Ishikawa (cell line): Measurements from ENCODE around the gene ZNF22.

Source experiments
- CEBPB ChIP-seq: IDR thresholded peaks from 2 replicates; pipeline ENCODE4 v1.6.1; 2012
- CREB1 ChIP-seq: IDR thresholded peaks from 2 replicates; pipeline ENCODE4 v1.6.1; 2012; ENCODE audit warnings: low read depth
- EGR1 ChIP-seq: IDR thresholded peaks from 2 replicates; pipeline ENCODE4 v1.6.1; 2012
- EP300 ChIP-seq: IDR thresholded peaks from 2 replicates; pipeline ENCODE4 v1.6.1; 2012; ENCODE audit warnings: borderline replicate concordance
- FOXM1 ChIP-seq: IDR thresholded peaks from 2 replicates; pipeline ENCODE4 v1.6.1; 2012; ENCODE audit warnings: low read depth, borderline replicate concordance
- MAX ChIP-seq: IDR thresholded peaks from 2 replicates; pipeline ENCODE4 v1.6.1; 2012
- NFIC ChIP-seq: IDR thresholded peaks from 2 replicates; pipeline ENCODE4 v1.6.1; 2012
- RAD21 ChIP-seq: IDR thresholded peaks from 2 replicates; pipeline ENCODE4 v1.6.1; 2012; ENCODE audit warnings: low read depth
- REST ChIP-seq: IDR thresholded peaks from 2 replicates; pipeline ENCODE4 v1.6.1; 2012; ENCODE audit warnings: low read depth, mild to moderate bottlenecking
- TAF1 ChIP-seq: IDR thresholded peaks from 2 replicates; pipeline ENCODE4 v1.6.1; 2012; ENCODE audit warnings: low read depth, mild to moderate bottlenecking
- TCF12 ChIP-seq: IDR thresholded peaks from 2 replicates; pipeline ENCODE4 v1.6.1; 2012; ENCODE audit warnings: low read depth
- TEAD4 ChIP-seq: IDR thresholded peaks from 2 replicates; pipeline ENCODE4 v1.6.1; 2012
- USF1 ChIP-seq: IDR thresholded peaks from 2 replicates; pipeline ENCODE4 v1.6.1; 2012
- YY1 ChIP-seq: IDR thresholded peaks from 2 replicates; pipeline ENCODE4 v1.6.1; 2012; ENCODE audit warnings: low read depth
- ZBTB7A ChIP-seq: IDR thresholded peaks from 2 replicates; pipeline ENCODE4 v1.6.1; 2012; ENCODE audit warnings: low read depth

ZNF22 gene

GRCh38 chr10:44962870-44963738, 37.6 kb upstream of the ZNF22 start:
- no peak for TF ChIP-seq MAX
- no peak for TF ChIP-seq TCF12
- no peak for TF ChIP-seq CREB1
- no peak for TF ChIP-seq YY1
- TF ChIP-seq EGR1 = no peak
- TF ChIP-seq ZBTB7A = no peak
- no peak for TF ChIP-seq RAD21
- no peak for TF ChIP-seq EP300
- TF ChIP-seq TAF1 = no peak
- TF ChIP-seq USF1 = no peak
- TF ChIP-seq TEAD4 = no peak
- TF ChIP-seq CEBPB = no peak

- no peak for TF ChIP-seq CREB1
- no peak for TF ChIP-seq ZBTB7A
- TF ChIP-seq EGR1 = no peak
- no peak for TF ChIP-seq NFIC
- no peak for TF ChIP-seq TCF12
- no peak for TF ChIP-seq TEAD4
- no peak for TF ChIP-seq TAF1
- no peak for TF ChIP-seq REST
- no peak for TF ChIP-seq FOXM1
- TF ChIP-seq RAD21 = no peak
- TF ChIP-seq YY1 = no peak
- no peak for TF ChIP-seq MAX
- no peak for TF ChIP-seq EP300
- no peak for TF ChIP-seq CEBPB
- no peak for TF ChIP-seq USF1
Measured at GRCh38 chr10:44963772-44964633, 36.7 kb upstream of the ZNF22 start.

GRCh38 chr10:44965104-44965503, 35.6 kb upstream of the ZNF22 start:
- no peak for TF ChIP-seq RAD21
- no peak for TF ChIP-seq TAF1
- TF ChIP-seq TCF12 = no peak
- TF ChIP-seq NFIC = no peak
- TF ChIP-seq YY1 = no peak
- no peak for TF ChIP-seq EGR1
- TF ChIP-seq CEBPB = no peak
- TF ChIP-seq CREB1 = no peak
- no peak for TF ChIP-seq USF1
- TF ChIP-seq FOXM1 = no peak
- no peak for TF ChIP-seq REST
- TF ChIP-seq EP300 = no peak
- TF ChIP-seq MAX = no peak
- TF ChIP-seq ZBTB7A = no peak
- no peak for TF ChIP-seq TEAD4

- TF ChIP-seq MAX = no peak
- TF ChIP-seq ZBTB7A = no peak
- no peak for TF ChIP-seq USF1
- TF ChIP-seq TAF1 = no peak
- no peak for TF ChIP-seq CEBPB
- TF ChIP-seq FOXM1 = no peak
- TF ChIP-seq EP300 = no peak
- no peak for TF ChIP-seq RAD21
- no peak for TF ChIP-seq EGR1
- TF ChIP-seq TEAD4 = no peak
- no peak for TF ChIP-seq TCF12
- no peak for TF ChIP-seq CREB1
- TF ChIP-seq REST = no peak
- no peak for TF ChIP-seq NFIC
- no peak for TF ChIP-seq YY1
Measured at GRCh38 chr10:44965651-44966097, 35.0 kb upstream of the ZNF22 start.
